Activated CD4-positive, alpha-beta T cell treated with anti-CD3 and anti-CD28 coated beads, Interleukin-2, amount 10 ng/mL, durations not matched to agents 7 days and 5 days (primary cell): Measurements from ENCODE around the gene LRRC7. TPM values are rescaled to one million over a fixed set of nuclear protein-coding genes. Genes with fewer than 3 reads are reported as not detected.

ENCODE experiments used
- CTCF ChIA-PET: fragments of 350-600 bp; sonication (Branson Sonifier 250); formaldehyde crosslinking; loops from one replicate; lab custom pipeline; 2021; ENCODE audit warnings: antibody characterized with exemption; lab: Charles Lee
- POLR2A ChIA-PET: fragments of 350-600 bp; sonication (Branson Sonifier 250); formaldehyde crosslinking; loops from one replicate; lab custom pipeline; 2021; ENCODE audit warnings: antibody characterized with exemption; lab: Charles Lee
- DNase-seq: peaks from one replicate; pipeline ENCODE4 v3.0.0-alpha.2; 2020
- H3K27ac Mint-ChIP-seq: one replicate; pipeline ENCODE4 v1.8.0; 2021; ENCODE audit warnings: mild to moderate bottlenecking, moderate library complexity, mixed read lengths
- H3K27me3 Mint-ChIP-seq: one replicate; pipeline ENCODE4 v1.8.0; 2021; ENCODE audit warnings: mixed read lengths
- H3K36me3 Mint-ChIP-seq: one replicate; pipeline ENCODE4 v1.8.0; 2021; ENCODE audit warnings: low read depth, mixed read lengths
- H3K4me1 Mint-ChIP-seq: one replicate; pipeline ENCODE4 v1.8.0; 2021; ENCODE audit warnings: mixed read lengths
- H3K4me3 Mint-ChIP-seq: one replicate; pipeline ENCODE4 v1.8.0; 2021; ENCODE audit warnings: mild to moderate bottlenecking, moderate library complexity, mixed read lengths
- H3K9me3 Mint-ChIP-seq: one replicate; pipeline ENCODE4 v1.8.0; 2021; ENCODE audit warnings: mixed read lengths
- total RNA-seq, 2 experiments: library from RNA; stranded (reverse); gene quantifications; one replicate each; pipeline ENCODE4 v1.2.3, GENCODE V29; 2021

LRRC7 gene
- total RNA-seq, 2 experiments from 2014 or later, result not detected

DNA sequence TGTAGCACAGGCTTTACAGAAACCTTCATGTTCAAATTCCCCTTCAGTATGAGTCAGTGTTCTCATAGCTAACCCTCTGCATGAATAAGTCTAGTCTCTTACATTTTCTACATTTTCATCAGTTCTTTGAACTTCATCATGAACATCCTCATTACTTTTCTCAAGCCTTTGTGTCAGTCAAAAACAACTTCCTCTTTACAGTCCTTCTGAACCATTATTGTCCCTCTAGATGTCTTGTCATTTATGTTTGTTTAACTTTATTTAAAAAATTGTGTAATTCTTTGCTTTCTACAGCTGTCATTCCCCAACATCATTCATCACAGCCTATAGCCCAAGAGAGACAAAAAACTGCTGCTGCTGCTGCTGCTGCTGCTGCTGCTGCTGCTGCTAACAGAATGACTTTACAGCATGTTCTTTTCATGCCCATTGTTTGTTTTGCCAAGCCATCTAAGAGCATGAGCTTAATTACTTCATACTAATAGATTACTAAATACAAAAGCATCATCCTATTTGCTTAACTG lies 504.6 kb downstream of the LRRC7 start:
- Mint-ChIP-seq H3K27me3 (no peaks in the 10 kb centered on the region), H3K27ac (no peak overlapping the region), H3K4me1 (no peaks in the 10 kb centered on the region), H3K9me3 (no peaks in the 10 kb centered on the region), H3K36me3 (no peaks in the 10 kb centered on the region), H3K4me3 (no peak overlapping the region)
- no peak for DNase-seq
- POLR2A ChIA-PET, result no interaction called here
- CTCF ChIA-PET, result no interaction called here

DNA sequence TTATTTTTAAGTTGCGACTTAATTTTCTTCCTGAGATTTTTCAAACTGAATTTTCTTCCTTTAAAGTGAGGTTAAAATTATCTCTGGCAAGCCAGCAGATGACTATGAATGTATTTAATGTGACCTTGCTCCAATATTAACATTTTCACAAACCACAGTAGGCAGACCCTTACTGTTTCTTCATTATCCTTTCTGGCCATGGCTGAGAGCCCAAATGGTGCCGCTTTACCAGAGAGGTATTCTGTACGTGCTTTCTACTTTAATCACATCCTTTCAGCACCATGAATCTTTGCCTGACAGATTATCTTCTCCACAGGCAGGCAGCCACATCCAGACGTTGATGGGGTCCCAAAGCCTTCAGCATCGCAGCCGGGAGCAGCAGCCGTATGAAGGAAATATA lies 508.0 kb downstream of the LRRC7 start:
- Mint-ChIP-seq H3K27me3 (no peaks in the 10 kb centered on the region), H3K4me1 (no peaks in the 10 kb centered on the region), H3K4me3 (no peak overlapping the region), H3K36me3 (no peaks in the 10 kb centered on the region), H3K27ac (no peak overlapping the region), H3K9me3 (no peaks in the 10 kb centered on the region)
- CTCF ChIA-PET, result no interaction called here
- POLR2A ChIA-PET, result no interaction called here
- no peak for DNase-seq

DNA sequence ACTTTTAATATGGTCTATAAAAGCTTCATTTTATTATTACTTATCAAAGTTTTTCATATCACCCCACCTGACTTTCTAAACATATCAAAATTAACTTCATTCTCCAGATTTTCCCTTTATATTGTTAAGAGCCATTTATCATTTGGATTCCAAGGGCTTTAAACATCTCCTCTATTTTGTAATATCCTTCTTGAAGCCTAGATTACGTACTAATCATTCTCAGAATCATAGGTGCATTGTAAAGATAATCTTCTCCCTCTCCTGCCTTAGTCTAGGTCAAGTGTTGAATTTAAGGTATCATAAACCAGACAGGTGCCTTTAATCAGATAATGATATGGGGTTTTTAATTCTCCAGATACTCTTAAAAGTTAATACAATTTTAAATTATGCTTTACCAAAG lies 509.3 kb downstream of the LRRC7 start:
- Mint-ChIP-seq H3K4me1 (no peaks in the 10 kb centered on the region), H3K9me3 (no peaks in the 10 kb centered on the region), H3K4me3 (no peak overlapping the region), H3K36me3 (no peaks in the 10 kb centered on the region), H3K27ac (no peak overlapping the region), H3K27me3 (no peaks in the 10 kb centered on the region)
- POLR2A ChIA-PET, result no interaction called here
- CTCF ChIA-PET, result no interaction called here
- no peak for DNase-seq

DNA sequence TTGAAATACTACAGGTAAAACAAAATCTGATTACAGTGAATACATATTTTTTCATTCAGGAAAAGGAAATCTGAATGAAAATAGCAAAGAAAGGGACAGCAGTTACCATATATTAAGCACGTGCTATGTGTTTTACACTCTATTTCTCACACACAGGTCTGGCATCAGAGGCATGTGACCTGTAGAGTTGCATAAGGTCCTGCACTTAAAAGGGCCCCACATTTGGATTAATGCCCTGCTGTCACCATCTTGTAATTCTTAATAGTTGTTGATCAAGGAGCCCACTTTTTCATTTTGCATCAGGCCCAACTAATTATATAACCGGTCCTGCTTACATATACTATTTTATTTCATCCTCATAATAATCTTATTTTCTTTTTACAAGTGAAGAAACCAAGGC lies 511.8 kb downstream of the LRRC7 start:
- ChIA-PET CTCF (no interaction called here), POLR2A (no interaction called here)
- H3K4me1 Mint-ChIP-seq, result peaks cover 7% of the 10 kb centered on the region
- no peak for DNase-seq
- H3K36me3 Mint-ChIP-seq, result no peaks in the 10 kb centered on the region
- no peak overlapping the region for H3K27ac Mint-ChIP-seq
- no peak overlapping the region for H3K4me3 Mint-ChIP-seq
- no peaks in the 10 kb centered on the region for H3K9me3 Mint-ChIP-seq
- peaks cover 3% of the 10 kb centered on the region for H3K27me3 Mint-ChIP-seq

DNA sequence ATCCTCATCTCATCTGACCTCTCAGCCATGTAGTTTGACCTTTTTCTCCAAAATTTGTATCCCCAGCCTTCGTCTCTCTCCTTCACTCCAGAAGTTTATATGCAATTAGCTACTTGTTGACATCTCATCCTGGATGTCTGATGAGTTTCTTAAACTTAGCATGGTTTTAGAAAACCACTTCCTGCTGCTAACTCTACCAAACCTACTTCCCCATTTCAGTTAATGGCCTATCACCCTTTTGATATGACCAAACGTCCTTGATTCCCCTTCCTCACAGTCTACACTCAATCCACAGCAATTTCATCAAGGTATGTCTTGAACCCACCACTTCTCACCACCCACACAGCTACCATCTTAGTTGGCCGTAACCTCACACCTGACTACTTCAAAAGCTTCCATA lies 515.8 kb downstream of the LRRC7 start:
- Mint-ChIP-seq H3K4me1 (peaks cover 7% of the 10 kb centered on the region), H3K36me3 (no peaks in the 10 kb centered on the region), H3K9me3 (no peaks in the 10 kb centered on the region), H3K4me3 (no peak overlapping the region), H3K27me3 (peaks cover 3% of the 10 kb centered on the region), H3K27ac (no peak overlapping the region)
- no peak for DNase-seq
- POLR2A ChIA-PET, result no interaction called here
- CTCF ChIA-PET, result no interaction called here

DNA sequence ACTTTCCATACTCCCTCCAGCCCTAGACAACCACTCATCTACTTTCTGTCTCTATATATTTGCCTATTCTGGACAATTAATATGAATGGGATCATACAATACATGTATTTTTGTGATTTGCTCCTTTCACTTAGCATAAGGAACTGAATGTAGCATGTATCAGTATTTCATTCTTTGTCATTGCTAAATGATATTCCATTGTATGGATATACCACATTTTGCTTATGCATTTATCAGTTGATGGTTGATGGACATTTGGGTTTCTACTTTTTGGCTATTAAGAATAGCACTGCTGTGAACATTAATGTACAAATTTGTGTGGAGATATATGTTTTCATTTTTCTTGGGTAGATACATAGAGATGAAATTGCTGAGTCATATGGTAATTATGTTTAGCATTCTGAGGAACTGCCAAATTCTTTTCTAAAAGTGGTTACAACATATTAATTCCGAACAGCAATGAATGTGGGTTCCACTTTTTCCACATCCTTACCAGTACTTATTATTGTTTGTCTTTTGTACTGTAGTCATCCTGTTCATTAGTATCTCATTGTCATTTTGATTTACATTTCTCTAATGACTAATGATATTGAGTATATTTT lies 516.7 kb downstream of the LRRC7 start:
- POLR2A ChIA-PET, result no interaction called here
- CTCF ChIA-PET, result no interaction called here
- no peaks in the 10 kb centered on the region for H3K9me3 Mint-ChIP-seq
- H3K27me3 Mint-ChIP-seq, result peaks cover 7% of the 10 kb centered on the region
- H3K4me3 Mint-ChIP-seq, result no peak overlapping the region
- H3K4me1 Mint-ChIP-seq, result peaks cover 7% of the 10 kb centered on the region
- no peaks in the 10 kb centered on the region for H3K36me3 Mint-ChIP-seq
- DNase-seq, result no peak
- H3K27ac Mint-ChIP-seq, result no peak overlapping the region

DNA sequence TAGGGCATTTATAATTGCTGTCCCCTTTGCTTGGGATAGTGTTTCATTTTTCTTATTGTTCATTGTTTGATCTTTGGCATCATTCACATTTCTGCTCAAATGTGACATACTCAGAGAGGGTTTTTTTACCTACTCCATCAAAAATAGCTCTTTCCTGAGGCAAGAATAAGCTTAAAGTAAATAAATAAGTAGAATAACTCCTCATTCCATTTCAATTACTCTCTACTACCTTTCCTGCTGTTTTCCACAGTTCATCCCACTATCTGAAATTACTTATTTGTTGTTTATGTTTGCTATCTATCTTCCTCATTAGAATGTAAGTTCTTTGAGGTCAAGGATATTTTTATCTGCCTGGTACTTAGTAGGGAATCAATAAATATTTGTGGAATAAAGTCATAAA lies 517.8 kb downstream of the LRRC7 start:
- no peak for DNase-seq
- Mint-ChIP-seq H3K9me3 (no peaks in the 10 kb centered on the region), H3K4me1 (peaks cover 7% of the 10 kb centered on the region), H3K4me3 (no peak overlapping the region), H3K27ac (no peak overlapping the region), H3K36me3 (no peaks in the 10 kb centered on the region), H3K27me3 (peaks cover 10% of the 10 kb centered on the region)
- ChIA-PET POLR2A (no interaction called here), CTCF (no interaction called here)

DNA sequence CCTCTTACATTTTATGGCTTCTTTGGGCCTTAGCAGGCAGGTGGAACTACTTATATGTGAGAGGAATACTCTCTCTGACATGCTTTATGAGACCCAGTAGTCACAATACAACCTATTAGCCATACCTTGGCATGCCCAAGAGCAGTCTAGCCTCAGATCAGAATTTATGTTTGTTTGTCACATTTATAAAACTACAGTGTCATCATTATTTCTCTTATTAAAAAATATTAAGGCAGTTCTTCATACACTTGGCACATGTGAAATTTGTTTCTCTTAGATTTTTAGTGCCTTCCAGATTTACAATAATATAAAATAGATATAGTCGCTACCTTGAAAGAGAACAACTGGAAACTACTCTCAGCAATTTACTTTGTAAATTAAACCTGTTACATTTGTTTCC lies 519.2 kb downstream of the LRRC7 start:
- H3K36me3 Mint-ChIP-seq, result no peaks in the 10 kb centered on the region
- H3K4me3 Mint-ChIP-seq, result no peak overlapping the region
- H3K9me3 Mint-ChIP-seq, result no peaks in the 10 kb centered on the region
- H3K27ac Mint-ChIP-seq, result no peak overlapping the region
- no peak for DNase-seq
- POLR2A ChIA-PET, result no interaction called here
- H3K27me3 Mint-ChIP-seq, result peaks cover 10% of the 10 kb centered on the region
- CTCF ChIA-PET, result no interaction called here
- peaks cover 7% of the 10 kb centered on the region for H3K4me1 Mint-ChIP-seq

DNA sequence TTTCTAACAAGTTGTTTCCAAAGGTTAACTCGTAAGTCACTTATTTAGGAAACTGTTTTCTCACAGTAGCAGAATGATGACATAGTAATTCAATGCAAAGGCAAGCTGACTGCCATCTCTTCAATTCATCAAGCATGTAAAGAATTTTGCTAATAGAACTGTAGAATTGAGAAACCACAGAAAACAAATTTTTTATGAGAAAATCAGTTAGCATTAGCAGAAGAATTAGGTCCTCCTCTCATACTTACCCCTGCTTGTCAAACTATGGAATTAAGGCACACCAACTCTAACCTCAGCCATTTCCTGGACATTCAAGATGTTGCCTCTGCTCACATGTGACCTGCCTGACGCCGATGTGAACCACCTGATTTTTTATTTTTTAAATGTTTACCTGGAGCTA lies 522.4 kb downstream of the LRRC7 start:
- H3K36me3 Mint-ChIP-seq, result no peaks in the 10 kb centered on the region
- H3K4me1 Mint-ChIP-seq, result no peaks in the 10 kb centered on the region
- H3K9me3 Mint-ChIP-seq, result no peaks in the 10 kb centered on the region
- no peak for DNase-seq
- ChIA-PET POLR2A (no interaction called here), CTCF (no interaction called here)
- H3K27me3 Mint-ChIP-seq, result peaks cover 6% of the 10 kb centered on the region
- H3K27ac Mint-ChIP-seq, result no peak overlapping the region
- no peak overlapping the region for H3K4me3 Mint-ChIP-seq

DNA sequence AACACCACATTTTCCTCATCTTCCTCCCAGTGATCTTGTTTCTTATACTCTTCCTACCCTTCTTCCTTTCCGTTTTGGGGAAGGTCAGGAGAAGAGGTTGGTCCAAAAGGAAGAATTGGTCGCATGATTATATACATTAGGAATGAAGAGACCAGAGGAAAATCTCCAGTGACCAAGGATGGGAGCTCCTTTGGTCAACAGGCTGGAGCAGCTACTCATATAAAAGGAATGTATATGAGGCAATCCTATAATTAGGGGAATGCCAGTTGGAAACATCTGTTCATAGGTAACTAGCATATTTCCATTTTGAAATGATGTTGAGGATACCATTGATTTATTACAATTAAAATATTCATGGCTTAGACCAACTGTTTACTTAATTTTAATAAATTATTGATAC lies 523.2 kb downstream of the LRRC7 start:
- ChIA-PET CTCF (no interaction called here), POLR2A (no interaction called here)
- DNase-seq, result no peak
- Mint-ChIP-seq H3K36me3 (no peaks in the 10 kb centered on the region), H3K9me3 (no peaks in the 10 kb centered on the region), H3K4me1 (no peaks in the 10 kb centered on the region), H3K27me3 (peaks cover 6% of the 10 kb centered on the region), H3K27ac (no peak overlapping the region), H3K4me3 (no peak overlapping the region)

DNA sequence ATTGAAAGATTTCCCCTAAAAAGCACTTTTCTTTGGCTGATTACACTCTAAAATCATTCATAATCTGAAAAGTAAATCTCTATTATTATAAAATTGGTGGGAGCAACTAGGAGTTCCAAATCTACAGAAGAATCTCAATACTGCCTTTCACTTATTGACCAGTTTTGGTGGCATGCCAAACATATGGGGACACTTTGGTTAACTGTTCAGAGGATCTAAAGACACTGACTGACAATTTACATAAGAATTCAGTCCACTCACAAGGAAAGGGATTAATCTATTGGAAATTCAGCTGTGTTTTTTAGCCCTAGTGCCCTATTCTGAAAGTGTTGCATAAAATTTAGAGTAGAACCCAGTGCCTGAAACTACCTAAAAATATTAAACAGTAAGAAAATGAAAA lies 524.1 kb downstream of the LRRC7 start:
- H3K4me1 Mint-ChIP-seq, result no peaks in the 10 kb centered on the region
- H3K9me3 Mint-ChIP-seq, result no peaks in the 10 kb centered on the region
- ChIA-PET CTCF (no interaction called here), POLR2A (no interaction called here)
- H3K36me3 Mint-ChIP-seq, result no peaks in the 10 kb centered on the region
- no peak overlapping the region for H3K4me3 Mint-ChIP-seq
- H3K27me3 Mint-ChIP-seq, result peaks cover 6% of the 10 kb centered on the region
- H3K27ac Mint-ChIP-seq, result no peak overlapping the region
- DNase-seq, result no peak

DNA sequence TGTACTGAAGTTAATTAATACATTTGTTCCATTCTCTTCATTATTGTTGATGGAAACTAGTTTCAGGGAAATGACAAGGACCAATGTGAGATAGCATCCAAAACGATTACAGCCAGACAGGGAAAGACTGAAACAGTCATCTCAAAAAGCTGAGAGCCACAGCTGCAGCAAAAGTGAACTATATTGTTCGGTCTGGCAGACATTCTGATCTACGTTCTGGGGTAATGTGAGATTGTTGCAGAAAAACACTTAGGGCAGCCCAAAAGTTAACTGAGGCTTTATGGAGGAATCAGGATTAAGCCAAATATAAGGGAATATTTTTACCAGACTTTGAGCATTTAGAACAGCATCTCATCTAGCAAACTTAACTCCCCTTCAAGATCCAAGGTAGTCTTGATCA lies 524.8 kb downstream of the LRRC7 start:
- Mint-ChIP-seq H3K27ac (no peak overlapping the region), H3K4me1 (no peaks in the 10 kb centered on the region), H3K36me3 (no peaks in the 10 kb centered on the region), H3K27me3 (peaks cover 6% of the 10 kb centered on the region), H3K9me3 (no peaks in the 10 kb centered on the region), H3K4me3 (no peak overlapping the region)
- DNase-seq, result no peak
- ChIA-PET CTCF (no interaction called here), POLR2A (no interaction called here)

DNA sequence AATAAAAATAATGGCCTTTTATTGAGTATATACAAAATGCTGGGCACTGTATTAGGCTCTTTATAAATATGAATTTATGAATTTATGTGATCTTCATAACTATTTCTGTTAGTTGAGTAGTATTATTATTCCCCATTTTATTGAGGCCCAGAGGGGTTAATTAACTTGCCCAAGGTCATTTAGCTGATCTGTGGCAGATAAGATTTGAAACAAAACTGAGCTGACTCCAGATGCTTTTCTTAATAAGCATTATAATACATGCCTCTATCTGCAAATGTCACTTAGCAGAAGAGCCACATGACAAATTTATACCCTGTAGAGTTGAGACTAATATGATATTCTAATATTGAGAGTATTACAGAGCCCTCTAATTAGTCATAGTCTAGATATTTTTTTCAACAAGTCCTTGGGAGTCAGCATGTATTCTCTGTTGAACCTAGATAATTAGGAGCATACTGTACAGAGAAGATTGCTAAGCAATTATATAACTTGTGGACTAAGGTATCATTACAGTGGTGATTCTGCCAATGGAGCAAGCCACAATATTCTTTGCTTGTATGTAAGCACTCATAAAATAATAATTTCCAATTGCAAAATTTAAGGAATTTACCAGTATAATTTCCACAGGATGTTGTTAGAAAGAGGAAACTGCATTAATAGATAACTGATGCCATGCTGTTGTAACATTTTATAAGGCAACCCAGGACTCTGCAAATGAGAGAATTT lies 525.7 kb downstream of the LRRC7 start:
- Mint-ChIP-seq H3K27me3 (peaks cover 6% of the 10 kb centered on the region), H3K27ac (no peak overlapping the region), H3K4me1 (no peaks in the 10 kb centered on the region), H3K9me3 (no peaks in the 10 kb centered on the region), H3K36me3 (no peaks in the 10 kb centered on the region), H3K4me3 (no peak overlapping the region)
- POLR2A ChIA-PET, result no interaction called here
- CTCF ChIA-PET, result no interaction called here
- DNase-seq, result no peak

DNA sequence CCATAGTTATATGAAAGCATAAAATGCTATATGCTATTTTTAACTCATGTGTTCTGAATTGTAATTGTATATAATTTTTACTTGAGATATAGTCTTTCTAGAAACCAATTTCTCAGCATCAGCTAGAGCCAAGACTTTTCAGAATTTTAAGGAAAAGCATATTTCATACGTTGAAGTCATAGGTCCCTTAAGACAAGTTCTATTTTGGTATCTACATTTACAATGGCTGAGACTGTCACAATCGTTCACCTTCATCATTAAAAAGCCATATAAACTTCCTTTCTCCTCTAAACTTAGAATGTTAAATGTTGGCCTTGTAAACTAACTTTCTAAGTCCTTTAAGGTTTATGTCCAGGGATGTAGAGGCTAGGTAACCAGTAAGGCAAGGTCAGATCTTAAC lies 533.5 kb downstream of the LRRC7 start:
- Mint-ChIP-seq H3K36me3 (no peaks in the 10 kb centered on the region), H3K4me3 (no peak overlapping the region), H3K4me1 (no peaks in the 10 kb centered on the region), H3K27me3 (peaks cover 2% of the 10 kb centered on the region), H3K9me3 (no peaks in the 10 kb centered on the region), H3K27ac (no peak overlapping the region)
- no peak for DNase-seq
- CTCF ChIA-PET, result no interaction called here
- POLR2A ChIA-PET, result no interaction called here
